ENCODE data around the gene CDK2AP2. TPM values are rescaled to one million over a fixed set of nuclear protein-coding genes. Genes with fewer than 3 reads are reported as not detected.

The CDK2AP2 gene
- total RNA-seq, 4 donors from 2014 or later = 2.1 to 28.7 (median 6.9) TPM

- H3K27ac ChIP-seq = no peak overlapping the region
- no peaks in the 10 kb centered on the region for H3K4me1 ChIP-seq
- no peaks in the 10 kb centered on the region for H3K9me3 ChIP-seq
- intact Hi-C loops (cut with DNase I; ENCODE audit: low total_unique reads) = no loop called here
- TF ChIP-seq POLR2A (IDR thresholded peaks at IDR 0.05) = no peak
- no peak for TF ChIP-seq CTCF (IDR thresholded peaks at IDR 0.05)
- H3K36me3 ChIP-seq = no peaks in the 10 kb centered on the region
- no peaks in the 10 kb centered on the region for H3K27me3 ChIP-seq
- no peak overlapping the region for H3K4me3 ChIP-seq
- DNase-seq = no peak
These were observed 16.5 kb upstream of the CDK2AP2 start for GRCh38 chr11:67524480-67524808.

- TF ChIP-seq POLR2A (IDR thresholded peaks at IDR 0.05) (no peak), CTCF (IDR thresholded peaks at IDR 0.05) (no peak)
- no peaks in the 10 kb centered on the region for H3K9me3 ChIP-seq
- H3K27ac ChIP-seq = no peak overlapping the region
- DNase-seq = no peak
- H3K4me1 ChIP-seq = no peaks in the 10 kb centered on the region
- intact Hi-C loops (cut with DNase I; ENCODE audit: low total_unique reads) = no loop called here
- H3K4me3 ChIP-seq = no peak overlapping the region
- no peaks in the 10 kb centered on the region for H3K27me3 ChIP-seq
- H3K36me3 ChIP-seq = no peaks in the 10 kb centered on the region
These were observed 15.9 kb upstream of the CDK2AP2 start for GRCh38 chr11:67523556-67524479.

- H3K4me3 ChIP-seq = no peak within 1 kb of the TSS
- intact Hi-C loops (cut with DNase I; ENCODE audit: low total_unique reads) = no loop called here
- DNase-seq = no peak
- TF ChIP-seq POLR2A (IDR thresholded peaks at IDR 0.05) (no peak), CTCF (IDR thresholded peaks at IDR 0.05) (no peak)
- H3K4me1 ChIP-seq = no peaks in the 10 kb centered on the region
- no peaks in the 10 kb centered on the region for H3K9me3 ChIP-seq
- no peak within 1 kb of the TSS for H3K27ac ChIP-seq
- H3K27me3 ChIP-seq = no peaks in the 10 kb centered on the region
- no peaks in the 10 kb centered on the region for H3K36me3 ChIP-seq
These were observed 15.0 kb upstream of the CDK2AP2 start, which contains the start of gene CABP2 for GRCh38 chr11:67522844-67523555. Gene CABP2, minus strand, starts transcription at chr11:67523446. Its CDS starts 120 bp downstream, at chr11:67523326.

- intact Hi-C loops (cut with DNase I; ENCODE audit: low total_unique reads) = no loop called here
- no peak overlapping the region for H3K27ac ChIP-seq
- no peaks in the 10 kb centered on the region for H3K36me3 ChIP-seq
- no peaks in the 10 kb centered on the region for H3K9me3 ChIP-seq
- H3K4me1 ChIP-seq = no peaks in the 10 kb centered on the region
- TF ChIP-seq POLR2A (IDR thresholded peaks at IDR 0.05) (no peak), CTCF (IDR thresholded peaks at IDR 0.05) (no peak)
- H3K27me3 ChIP-seq = no peaks in the 10 kb centered on the region
- DNase-seq = no peak
- no peak overlapping the region for H3K4me3 ChIP-seq
These were observed 14.4 kb upstream of the CDK2AP2 start for GRCh38 chr11:67522338-67522737.

GRCh38 chr11:67521924-67522323 lies 14.0 kb upstream of the CDK2AP2 start:
- Histone ChIP-seq H3K36me3 (no peaks in the 10 kb centered on the region), H3K27ac (no peak overlapping the region), H3K4me1 (no peaks in the 10 kb centered on the region), H3K4me3 (no peak overlapping the region), H3K27me3 (no peaks in the 10 kb centered on the region), H3K9me3 (no peaks in the 10 kb centered on the region)
- intact Hi-C loops (cut with DNase I; ENCODE audit: low total_unique reads) = no loop called here
- no peak for DNase-seq
- TF ChIP-seq CTCF (IDR thresholded peaks at IDR 0.05) (no peak), POLR2A (IDR thresholded peaks at IDR 0.05) (no peak)
